ENCODE measurements around the gene ZSCAN9.

Gene ZSCAN9

DNA sequence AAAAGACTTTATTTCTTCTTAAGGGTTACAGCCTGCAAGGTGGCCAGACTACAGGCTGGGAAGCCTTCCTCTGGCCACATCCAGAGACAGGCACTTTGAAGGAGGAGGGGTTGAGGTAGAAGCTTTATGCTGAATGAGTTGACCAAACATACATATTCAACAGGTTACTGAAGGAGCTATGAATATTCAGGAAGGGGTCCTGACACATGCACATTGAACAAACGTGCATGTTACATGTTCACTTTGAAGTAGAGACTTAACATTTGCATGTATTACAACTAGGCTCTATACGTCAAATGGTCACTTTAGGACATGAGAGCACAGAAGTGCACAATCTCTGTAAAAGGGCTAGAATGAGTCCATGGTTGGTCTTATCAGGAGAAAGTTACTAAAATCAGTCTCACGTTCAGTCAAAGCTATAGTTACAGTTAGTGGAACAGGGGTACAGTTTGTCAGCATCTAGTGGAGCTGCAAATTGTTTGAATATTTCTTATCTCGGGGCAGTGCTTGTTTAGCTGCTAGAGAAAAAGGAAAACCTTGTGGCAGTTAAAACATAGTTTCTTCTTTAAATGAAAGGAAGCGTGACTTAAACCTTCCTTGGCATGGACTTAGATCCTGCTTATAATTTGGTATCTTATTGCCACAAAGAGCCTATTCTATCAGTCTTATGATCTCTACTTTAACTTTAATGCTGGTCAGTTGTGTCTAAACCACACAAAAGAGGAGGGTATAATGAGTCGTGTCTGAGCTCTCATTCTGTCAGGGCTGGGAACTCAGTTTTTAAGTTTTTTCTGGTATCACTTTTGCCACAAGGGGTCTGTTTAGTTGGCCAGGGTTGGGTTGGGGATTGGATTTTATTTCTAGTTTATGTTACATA is 4.6 kb upstream of the ZSCAN9 start:
- in situ Hi-C loops (cut with HindIII; ENCODE audit: low sequenced_read_pairs), result no loop called here

DNA sequence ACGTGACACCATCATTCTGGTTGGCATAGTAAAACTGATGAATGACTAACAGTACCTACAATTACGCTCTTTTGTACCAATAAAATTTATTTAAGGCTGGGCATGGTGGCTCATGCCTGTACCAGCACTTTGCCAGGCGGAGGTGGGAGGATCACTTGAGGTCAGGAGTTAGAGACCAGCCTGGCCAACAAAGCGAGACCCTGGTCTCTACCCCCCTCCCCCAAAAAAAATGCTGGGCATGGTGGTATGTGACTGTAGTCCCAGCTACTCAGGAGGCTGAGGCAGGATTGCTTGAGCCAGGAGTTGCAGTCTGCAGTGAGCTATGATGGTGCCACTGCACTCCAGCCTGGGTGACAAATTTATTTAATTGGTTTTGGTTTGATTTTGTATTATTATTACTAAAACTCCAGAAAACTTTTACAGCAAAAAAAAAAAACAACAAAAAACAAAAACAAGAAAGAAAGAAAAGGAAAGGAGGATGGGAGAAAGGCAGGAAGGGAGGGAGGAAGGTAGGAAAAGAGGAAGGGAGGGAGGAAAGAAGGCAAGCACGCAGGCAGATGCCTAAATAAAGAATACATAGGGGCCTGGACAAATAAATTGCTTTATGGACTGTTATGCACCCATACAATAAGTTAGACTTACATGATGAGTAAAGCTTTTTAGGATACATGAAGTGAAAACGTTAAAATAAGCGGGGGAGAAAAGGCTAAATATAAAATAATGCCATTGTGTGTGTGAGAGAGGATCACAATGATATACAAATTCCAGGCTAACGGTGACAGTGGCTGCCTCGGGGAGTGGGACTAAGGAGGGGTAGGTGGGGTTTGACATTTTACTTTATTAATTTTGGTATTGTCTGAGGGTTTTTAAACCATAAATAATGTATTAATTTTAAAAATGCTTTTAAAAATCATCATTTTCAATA is 682 bp upstream of the ZSCAN9 start:
- in situ Hi-C loops (cut with HindIII; ENCODE audit: low sequenced_read_pairs), result no loop called here

DNA sequence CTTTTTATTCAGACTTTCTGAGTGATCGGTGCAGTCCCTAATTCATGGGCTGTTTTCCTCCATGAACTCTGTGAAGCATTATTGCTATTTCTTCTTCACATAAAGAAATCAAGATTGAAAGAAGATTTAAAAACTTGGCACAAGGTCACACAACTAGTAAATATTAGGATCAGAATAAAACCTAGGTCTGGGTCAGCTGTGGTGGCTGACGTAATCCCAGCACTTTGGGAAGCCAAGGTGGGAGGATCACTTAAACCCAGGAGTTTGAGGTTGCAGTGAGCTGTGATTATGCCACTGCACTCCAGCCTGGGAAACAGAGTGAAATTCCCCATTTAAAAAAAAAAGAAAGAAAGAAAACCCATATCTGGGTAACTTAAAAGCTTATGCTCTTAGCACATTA is 1.4 kb downstream of the ZSCAN9 start:
- in situ Hi-C loops (cut with HindIII; ENCODE audit: low sequenced_read_pairs), result no loop called here

DNA sequence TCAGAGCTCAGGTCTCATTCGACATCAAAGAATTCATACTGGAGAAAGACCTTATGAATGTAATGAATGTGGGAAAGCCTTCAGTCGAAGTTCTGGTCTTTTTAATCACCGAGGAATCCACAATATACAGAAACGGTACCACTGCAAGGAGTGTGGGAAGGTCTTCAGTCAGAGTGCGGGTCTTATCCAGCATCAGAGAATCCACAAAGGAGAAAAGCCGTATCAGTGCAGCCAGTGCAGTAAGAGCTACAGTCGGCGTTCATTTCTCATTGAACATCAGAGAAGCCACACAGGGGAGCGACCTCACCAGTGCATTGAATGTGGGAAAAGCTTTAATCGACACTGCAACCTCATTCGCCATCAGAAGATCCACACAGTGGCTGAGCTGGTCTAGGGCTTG is 7.7 kb downstream of the ZSCAN9 start:
- in situ Hi-C loops (cut with HindIII; ENCODE audit: low sequenced_read_pairs), result no loop called here

DNA sequence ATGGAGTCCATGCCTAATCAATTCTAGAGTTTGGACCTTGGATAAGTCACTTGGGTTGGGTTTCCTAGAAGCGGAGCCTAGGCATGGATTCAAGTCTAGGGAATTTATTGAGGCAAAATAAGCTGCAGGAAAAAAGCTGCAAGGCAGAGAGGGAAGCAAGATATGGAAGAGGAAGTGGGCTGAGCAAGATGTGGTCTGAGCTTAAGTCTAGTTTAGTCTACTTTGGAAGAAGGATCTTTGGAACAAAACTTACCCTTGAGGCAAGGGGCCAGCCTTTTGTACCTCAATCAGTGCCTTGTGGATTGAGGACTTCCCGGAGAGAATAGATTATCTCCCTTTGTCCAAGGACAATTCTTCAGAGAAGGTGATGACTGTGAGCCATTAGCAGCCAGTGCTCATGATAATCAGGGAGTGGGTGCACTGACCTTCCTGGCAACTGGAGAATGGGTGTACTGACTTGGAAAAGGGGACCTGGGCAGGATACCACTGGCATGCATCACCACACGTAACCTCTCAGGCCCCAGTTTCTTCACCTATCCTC is 10.9 kb downstream of the ZSCAN9 start:
- in situ Hi-C loops (cut with HindIII; ENCODE audit: low sequenced_read_pairs), result no loop called here

DNA sequence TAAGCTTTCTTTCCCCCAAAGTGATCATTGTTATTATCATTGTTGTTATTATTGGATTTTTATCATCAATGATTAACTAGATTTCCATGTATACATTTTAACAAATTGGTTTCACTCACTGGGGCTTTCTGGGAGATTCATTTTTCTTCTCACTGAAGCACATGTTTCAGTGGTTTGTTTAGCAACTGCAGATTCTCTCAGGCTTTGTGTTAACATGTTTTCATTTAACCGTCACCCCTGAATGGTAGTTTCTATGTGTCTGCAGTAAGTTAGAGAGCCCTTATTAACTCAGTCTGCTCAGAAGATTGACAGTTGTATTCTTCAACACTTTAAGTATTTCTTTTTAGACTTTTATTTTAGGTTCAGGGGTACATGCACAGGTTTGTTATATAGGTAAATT is 14.6 kb downstream of the ZSCAN9 start:
- in situ Hi-C loops (cut with HindIII; ENCODE audit: low sequenced_read_pairs), result no loop called here

DNA sequence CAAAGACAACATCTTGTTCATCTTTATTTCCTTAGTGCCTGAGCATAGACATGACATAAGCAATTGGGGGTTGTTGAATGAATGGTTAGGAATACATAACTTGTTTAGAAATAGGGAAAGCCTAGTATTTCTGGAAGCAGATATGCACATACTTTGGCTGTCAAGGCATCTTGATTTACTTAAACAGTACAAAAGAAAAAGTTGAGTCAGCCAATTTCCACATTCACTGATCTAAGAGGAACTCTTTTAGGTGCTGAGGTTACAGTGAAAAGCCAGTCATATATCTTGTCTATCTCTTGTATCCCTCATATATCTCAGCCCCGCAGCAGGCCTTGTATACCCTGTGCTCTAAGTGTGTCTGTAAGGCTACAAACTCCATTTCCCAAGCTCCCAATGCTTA is 15.4 kb downstream of the ZSCAN9 start:
- in situ Hi-C loops (cut with HindIII; ENCODE audit: low sequenced_read_pairs), result no loop called here

DNA sequence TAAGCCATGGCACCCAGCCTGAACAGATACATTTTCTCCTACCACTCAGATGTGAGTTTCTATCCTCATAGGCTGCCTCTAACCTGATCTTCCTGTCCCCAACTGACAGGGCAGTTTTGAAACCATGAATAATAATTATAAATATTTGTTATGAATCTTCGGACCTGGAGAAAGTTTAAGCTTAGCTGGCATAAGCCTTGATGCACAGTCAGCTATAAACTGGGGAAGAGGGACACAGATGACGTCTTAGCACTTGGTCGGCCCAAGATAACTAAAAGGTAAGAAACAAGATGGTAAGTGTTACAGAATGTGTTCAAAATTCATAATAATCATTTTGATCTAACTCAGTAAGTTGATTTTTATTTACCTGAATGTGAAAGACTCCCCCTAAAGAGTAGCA is 18.9 kb downstream of the ZSCAN9 start:
- in situ Hi-C loops (cut with HindIII; ENCODE audit: low sequenced_read_pairs), result no loop called here

DNA sequence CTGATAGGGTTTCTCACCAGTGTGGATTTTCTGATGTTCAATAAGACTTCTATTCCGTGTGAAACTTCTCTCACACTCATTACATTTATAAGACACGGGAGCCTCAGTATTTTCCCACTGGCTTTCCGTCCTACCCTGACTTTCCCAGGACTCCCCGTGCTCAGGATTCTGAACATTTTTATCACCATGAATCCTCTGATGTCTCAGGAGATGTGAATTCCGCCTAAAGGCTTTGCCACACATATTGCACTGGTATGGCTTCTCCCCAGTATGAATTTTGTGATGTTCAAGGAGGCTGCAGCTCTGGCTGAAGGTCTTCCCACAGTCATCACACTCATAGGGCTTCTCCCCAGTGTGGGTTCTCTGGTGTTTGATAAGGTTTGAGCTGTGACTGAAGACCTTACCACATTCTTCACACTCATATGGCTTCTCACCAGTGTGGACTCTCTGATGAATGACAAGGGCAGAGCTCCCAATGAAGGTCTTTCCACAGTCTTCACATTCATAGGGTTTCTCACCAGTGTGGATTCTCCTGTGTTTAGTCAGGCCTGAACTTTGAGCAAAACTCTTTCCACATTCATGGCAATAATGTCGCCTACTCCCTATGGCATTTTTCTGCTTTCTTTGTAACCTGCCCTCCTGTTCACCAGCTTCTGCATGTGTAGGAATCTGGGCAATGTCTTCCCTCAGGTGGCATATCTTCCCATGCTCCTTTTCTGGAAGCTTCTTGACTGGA is 20.3 kb downstream of the ZSCAN9 start:
- in situ Hi-C loops (cut with HindIII; ENCODE audit: low sequenced_read_pairs), result no loop called here

DNA sequence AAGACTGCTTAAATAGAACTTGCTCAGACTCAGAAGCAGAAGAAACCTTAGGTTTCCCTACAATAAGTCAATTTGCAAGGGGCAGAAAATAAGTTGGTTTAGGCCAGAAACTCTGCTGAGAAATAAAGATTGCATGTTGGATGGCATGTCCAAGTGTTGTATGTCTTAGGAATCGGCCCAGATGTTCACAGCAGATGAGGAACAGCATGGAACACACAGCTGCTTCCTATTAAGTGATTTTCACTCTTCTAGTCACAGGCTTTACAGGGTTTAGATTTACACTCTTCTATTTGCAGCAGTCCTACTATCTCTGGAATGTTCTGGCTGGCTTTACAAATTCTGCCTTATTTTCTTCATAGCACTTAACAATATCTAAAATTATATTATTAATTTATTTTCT is 23.8 kb downstream of the ZSCAN9 start:
- in situ Hi-C loops (cut with HindIII; ENCODE audit: low sequenced_read_pairs), result no loop called here

DNA sequence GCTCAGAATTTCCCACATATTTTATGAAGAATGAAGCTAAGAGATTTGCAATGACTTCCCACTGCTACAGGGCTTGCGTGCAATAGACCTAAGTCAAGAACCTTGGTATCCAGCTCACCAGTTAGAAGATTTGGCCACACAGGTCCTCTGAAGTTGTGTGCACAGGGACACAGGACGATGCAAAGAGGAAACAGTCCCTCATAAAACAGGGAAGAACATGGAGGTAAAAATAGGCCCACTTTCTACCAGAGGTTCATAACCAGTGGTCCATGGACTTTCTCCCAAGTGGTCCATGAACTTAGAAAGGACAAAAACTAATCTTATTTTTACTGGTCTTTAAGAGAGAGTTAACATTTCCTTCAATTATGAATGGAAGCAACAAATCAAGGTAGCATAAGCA is 25.7 kb downstream of the ZSCAN9 start:
- in situ Hi-C loops (cut with HindIII; ENCODE audit: low sequenced_read_pairs), result no loop called here

DNA sequence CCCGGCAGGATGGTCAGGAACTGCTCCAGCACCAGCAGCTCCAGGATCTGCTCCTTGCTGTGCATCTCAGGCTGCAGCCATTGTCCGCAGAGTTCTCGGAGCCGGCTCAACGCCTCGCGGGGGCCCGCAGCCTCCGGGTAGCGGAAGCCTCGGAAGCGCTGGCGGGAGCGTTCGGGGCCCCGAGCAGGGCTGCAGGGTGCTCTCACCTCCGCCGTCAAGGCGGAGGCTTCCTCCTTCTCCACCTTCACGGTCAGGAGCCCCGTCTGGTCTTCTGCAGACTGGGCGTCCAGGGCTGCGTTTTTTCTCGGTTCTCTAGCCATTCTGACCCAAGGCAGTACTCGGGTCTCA is 26.6 kb downstream of the ZSCAN9 start:
- in situ Hi-C loops (cut with HindIII; ENCODE audit: low sequenced_read_pairs), result no loop called here

DNA sequence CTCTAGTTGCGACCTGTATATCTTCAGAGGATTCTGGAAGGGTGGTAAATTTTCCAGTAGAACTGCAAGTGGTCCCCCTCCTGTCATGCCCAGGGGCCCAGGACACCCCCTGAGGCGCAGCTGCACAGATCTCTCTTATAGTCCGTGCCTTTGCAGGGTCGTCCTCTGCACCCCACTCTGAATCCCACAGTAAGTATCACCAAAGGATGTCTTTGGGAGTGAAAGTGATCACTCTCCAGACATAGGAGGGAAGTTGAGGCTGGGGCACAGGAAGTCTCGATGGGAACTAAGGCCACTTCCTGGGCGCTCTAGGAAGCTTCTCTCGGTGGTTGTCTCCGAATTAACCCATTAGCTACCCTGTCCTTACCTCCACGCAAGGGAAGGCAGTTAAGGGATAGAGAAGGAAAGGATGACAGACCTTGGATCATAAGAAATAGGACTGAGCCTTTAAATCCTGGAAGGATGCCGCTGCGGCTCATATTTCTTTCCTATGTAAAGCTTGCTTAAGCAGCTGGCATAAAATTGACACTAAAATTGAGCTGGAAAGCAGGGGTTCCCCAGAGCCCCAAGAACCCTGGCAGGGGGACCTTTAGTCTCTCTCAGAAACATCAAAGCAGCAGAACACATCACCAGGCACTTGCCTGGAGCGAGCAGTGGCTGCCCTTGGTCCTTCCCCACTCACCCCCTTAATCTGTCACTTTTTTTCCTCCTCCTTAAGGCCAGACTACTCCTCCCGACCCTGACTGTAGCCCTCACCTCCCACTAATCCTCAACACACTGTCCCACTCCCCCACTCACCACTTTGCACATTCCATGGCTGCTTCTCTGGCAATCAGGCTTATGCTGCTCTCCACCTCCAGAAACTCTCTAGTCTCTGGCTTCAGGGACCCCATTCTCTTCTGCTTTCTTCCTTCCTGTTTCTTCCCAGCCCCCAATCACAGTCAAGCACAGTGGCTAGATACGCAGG is 27.2 kb downstream of the ZSCAN9 start, which contains the start of gene ZKSCAN4:
Gene ZKSCAN4 (minus strand): TSS at position 261 of the 967 bp plus-strand sequence. CDS start 289 bp downstream, outside the sequence.
- in situ Hi-C loops (cut with HindIII; ENCODE audit: low sequenced_read_pairs), result no loop called here

DNA sequence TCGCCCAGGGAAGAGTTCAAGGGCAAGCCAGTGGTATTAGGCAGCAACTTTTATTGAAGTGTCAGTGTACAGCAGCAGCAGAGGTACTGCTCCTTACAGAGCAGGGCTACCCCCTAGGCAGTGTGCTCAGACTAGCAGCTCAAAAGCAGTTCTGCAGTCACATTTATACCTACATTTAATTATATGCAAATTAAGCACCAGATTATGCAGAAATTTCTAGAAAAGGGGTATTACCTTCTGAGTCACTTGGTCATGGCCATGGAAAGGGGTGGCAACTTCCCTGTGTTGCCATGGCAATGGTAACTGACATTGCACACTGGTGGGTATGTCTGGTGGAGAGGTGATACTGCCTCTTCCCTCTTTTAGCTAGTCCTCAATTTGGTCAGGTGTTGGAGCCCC is 29.0 kb downstream of the ZSCAN9 start:
- in situ Hi-C loops (cut with HindIII; ENCODE audit: low sequenced_read_pairs), result no loop called here

DNA sequence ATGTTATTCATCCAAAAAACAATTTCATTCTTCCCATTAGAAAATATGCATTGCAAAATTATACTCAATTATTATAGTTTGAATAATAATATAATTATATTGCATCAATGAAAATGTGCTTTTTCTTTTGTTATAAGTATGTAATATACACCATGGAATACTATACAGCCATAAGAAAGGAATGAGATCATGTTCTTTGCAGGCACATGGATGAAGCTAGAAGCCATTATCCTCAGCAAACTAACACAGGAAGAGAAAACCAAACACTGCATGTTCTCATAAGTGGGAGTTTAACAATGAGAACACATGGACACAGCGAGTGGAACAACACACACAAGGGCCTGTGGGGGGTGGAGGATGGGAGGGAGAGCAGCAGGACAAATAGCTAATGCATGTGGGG is 32.0 kb downstream of the ZSCAN9 start:
- in situ Hi-C loops (cut with HindIII; ENCODE audit: low sequenced_read_pairs), result no loop called here

DNA sequence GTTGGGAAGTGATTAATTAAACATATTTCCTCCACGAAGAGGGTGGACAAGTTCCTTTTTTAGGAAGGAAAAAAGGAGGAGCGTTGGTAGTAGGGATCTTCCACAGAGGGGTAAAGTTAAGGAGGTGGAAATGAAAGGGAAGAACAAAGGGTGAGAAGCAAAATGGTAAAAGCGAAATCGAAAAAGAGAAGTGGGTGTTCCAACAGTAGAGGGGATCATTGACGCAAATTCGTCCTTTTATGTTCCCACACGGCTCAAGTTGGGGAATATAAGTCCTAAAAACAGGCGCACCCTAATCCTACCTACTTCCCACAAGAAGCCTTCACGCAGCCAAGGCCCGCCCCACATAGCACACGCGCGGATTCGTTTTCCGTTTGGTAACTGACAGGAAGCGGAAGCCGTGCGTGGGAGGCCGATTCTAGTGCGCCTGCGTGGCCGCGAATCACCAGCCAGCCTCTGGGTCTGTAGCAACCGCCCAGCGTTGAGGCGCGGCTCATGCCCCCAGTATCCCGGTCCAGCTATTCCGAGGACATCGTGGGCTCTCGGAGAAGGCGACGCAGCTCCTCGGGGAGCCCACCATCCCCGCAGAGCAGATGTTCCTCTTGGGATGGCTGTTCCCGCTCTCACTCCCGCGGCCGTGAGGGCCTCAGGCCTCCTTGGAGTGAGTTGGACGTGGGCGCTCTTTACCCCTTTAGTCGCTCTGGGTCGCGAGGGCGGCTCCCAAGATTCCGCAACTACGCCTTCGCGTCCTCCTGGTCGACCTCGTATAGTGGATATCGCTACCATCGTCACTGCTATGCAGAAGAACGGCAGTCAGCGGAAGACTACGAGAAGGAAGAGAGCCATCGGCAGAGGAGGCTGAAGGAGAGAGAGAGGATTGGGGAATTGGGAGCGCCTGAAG is 34.1 kb downstream of the ZSCAN9 start, which contains the start of gene NKAPL:
Gene NKAPL (plus strand): TSS at position 421 of the 901 bp plus-strand sequence. CDS start 75 bp downstream, at position 496.
- in situ Hi-C loops (cut with HindIII; ENCODE audit: low sequenced_read_pairs), result no loop called here

DNA sequence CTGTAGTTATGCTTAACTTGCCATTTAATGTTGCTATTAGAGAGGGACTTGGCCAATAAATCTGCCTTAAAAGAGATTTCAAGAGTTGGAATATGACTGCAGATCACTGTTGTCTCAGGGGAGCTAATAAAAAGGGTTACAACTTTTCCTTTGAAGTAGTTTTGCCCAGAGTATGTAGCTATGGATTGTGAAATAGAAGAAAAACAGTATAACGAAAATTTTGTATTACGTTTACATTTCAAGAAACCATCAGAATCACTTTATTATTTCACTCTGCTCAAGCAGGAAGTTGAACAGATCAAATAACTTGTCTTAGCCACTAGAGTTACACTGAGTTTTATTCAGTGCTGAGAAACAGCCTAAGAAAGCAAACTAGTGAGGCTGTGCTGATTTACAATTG is 38.8 kb downstream of the ZSCAN9 start:
- in situ Hi-C loops (cut with HindIII; ENCODE audit: low sequenced_read_pairs), result no loop called here

DNA sequence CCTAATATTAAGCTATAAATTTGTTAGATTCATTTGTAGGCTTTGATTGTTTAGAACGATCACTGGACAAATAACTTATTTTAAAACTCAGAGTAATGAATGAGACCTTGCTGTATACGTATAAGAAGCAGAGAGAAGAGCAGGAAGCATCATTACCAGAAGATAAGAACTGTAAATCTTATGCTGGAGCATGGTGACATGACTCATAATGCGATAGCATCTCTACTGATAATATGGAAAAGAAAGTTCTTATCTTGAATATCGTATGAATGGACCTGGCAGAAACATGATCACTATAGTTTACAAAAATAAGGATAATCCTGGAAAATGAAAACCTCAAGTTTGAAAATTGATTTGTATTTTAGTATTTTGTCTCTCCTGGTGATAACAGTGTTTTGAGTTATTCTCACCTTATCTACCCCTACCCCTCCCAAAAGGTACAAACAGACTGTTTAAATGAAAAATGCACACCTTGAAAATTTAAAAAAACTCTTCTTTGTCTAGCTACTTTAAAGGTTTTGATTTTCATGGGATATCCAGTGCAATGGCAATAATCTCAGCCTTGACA is 39.8 kb downstream of the ZSCAN9 start:
- in situ Hi-C loops (cut with HindIII; ENCODE audit: low sequenced_read_pairs), result no loop called here
